HepG2 (cell line): ENCODE measurements around the gene PACS1. TPM values are rescaled to one million over a fixed set of nuclear protein-coding genes. Genes with fewer than 3 reads are reported as not detected.

Experiments
- ATAC-seq: fragments of 200-7000 bp; cut with Tn5 transposase; 3 replicates; pipeline ENCODE4 v1.9.1; 2020; ENCODE audit warnings: mild to moderate bottlenecking, moderate library complexity
- BruUV-seq: library from RNA; stranded (reverse); fragments of 400-500 nt; replicated peaks from 2 replicates; lab custom pipeline; 2021; lab: Mats Ljungman, UMichigan
- CTCF ChIA-PET: fragments of 300-600 bp; formaldehyde crosslinking; extraction: SDS; loops from one replicate; lab custom pipeline; 2021; ENCODE audit warnings: low total read pairs, inconsistent platforms, low intra/inter-chr PET ratio; lab: Yijun Ruan, JAX
- POLR2A ChIA-PET: fragments of 350-600 bp; sonication (Branson Sonifier 250); formaldehyde crosslinking; loops from one replicate; lab custom pipeline; 2020; ENCODE audit warnings: antibody characterized with exemption, inconsistent platforms; lab: Yijun Ruan, JAX
- DNase-seq: peaks from one replicate; pipeline ENCODE4 v3.0.0-alpha.2; 2015; ENCODE audit warnings: low spot score
- FAIRE-seq: peaks from 3 replicates; lab custom pipeline; 2011; peaks lifted over from hg19 to GRCh38; lab: Jason Lieb, UNC
- H2AFZ ChIP-seq: one replicate; pipeline ENCODE4 v1.6.1; 2011; ENCODE audit warnings: low read length, inconsistent platforms
- H3K27ac ChIP-seq: fragments of 300-600 bp; 3 replicates; pipeline ENCODE4 v1.8.0; 2011; ENCODE audit warnings: mixed run types, mild to moderate bottlenecking, mixed read lengths, low read length, inconsistent platforms; ENCODE audit not compliant: insufficient read depth; ENCODE audit errors: extremely low read length
- H3K27me3 ChIP-seq, 2 experiments: fragments of 200-600 bp in 1 of 2; 2 replicates in 1 of 2; 3 replicates in 1 of 2; pipeline versions ENCODE4 v1.6.0 to v1.8.0; 2011; ENCODE audit warnings: low read length in 2 of 2, mild to moderate bottlenecking in 2 of 2, moderate library complexity in 2 of 2, inconsistent platforms in 1 of 2; ENCODE audit not compliant: insufficient read depth in 2 of 2, control insufficient read depth in 1 of 2
- H3K36me3 ChIP-seq, 2 experiments: fragments of 200-600 bp in 1 of 2; replicated peaks in 1 of 2; 2 replicates in 1 of 2; 3 replicates in 1 of 2; pipeline versions ENCODE4 v1.5.1 to v1.8.0; 2011; ENCODE audit warnings: low read length in 2 of 2, inconsistent platforms in 1 of 2; ENCODE audit not compliant: insufficient read depth in 2 of 2, control insufficient read depth in 1 of 2
- H3K4me1 ChIP-seq: 2 replicates; pipeline ENCODE4 v1.5.1; 2012; ENCODE audit warnings: low read length, inconsistent platforms; ENCODE audit not compliant: insufficient read depth
- H3K4me2 ChIP-seq: 2 replicates; pipeline ENCODE4 v1.6.0; 2011; ENCODE audit warnings: low read depth, low read length, inconsistent platforms
- H3K4me3 ChIP-seq, 3 experiments: fragments of 200-600 bp in 1 of 3; sonication (generic), shearing (Covaris generic) in 1 of 3; replicated peaks in 1 of 3; 2 replicates each; pipeline ENCODE4 v1.5.1; 2011 to 2016; ENCODE audit warnings: low read length in 3 of 3, inconsistent platforms in 2 of 3, low read depth in 2 of 3, mild to moderate bottlenecking in 2 of 3, control low read depth in 1 of 3, mixed read lengths in 1 of 3; ENCODE audit not compliant: insufficient read depth in 1 of 3
- H3K79me2 ChIP-seq: one replicate; pipeline ENCODE4 v1.6.1; 2011; ENCODE audit warnings: low read length, inconsistent platforms; ENCODE audit not compliant: insufficient read depth
- H3K9ac ChIP-seq: 2 replicates; pipeline ENCODE4 v1.6.0; 2011; ENCODE audit warnings: mild to moderate bottlenecking, low read depth, low read length, inconsistent platforms; ENCODE audit not compliant: insufficient read depth
- H3K9me3 ChIP-seq: 2 replicates; pipeline ENCODE4 v1.5.1; 2012; ENCODE audit warnings: mild to moderate bottlenecking, low read length
- H4K20me1 ChIP-seq: 2 replicates; pipeline ENCODE4 v1.6.0; 2011; ENCODE audit warnings: inconsistent platforms, mild to moderate bottlenecking, low read length, moderate library complexity; ENCODE audit not compliant: insufficient read depth
- AGO2 ChIP-seq: fragments of 200-400 bp; formaldehyde crosslinking; optimal IDR thresholded peaks from 2 replicates; pipeline ENCODE3; 2017; ENCODE audit warnings: mild to moderate bottlenecking, low read depth, low read length, moderate library complexity
- ATF2 ChIP-seq: sonication (generic); formaldehyde crosslinking; IDR thresholded peaks from 2 replicates; pipeline ENCODE4 v1.4.0; 2020; ENCODE audit warnings: missing genetic modification reagents
- DBP ChIP-seq: sonication (generic); formaldehyde crosslinking; IDR thresholded peaks from 2 replicates; pipeline ENCODE4 v1.4.0; 2020; ENCODE audit warnings: missing genetic modification reagents; ENCODE audit errors: not compliant biosample characterization
- RARA ChIP-seq: IDR thresholded peaks from 2 replicates; pipeline ENCODE4 v1.6.1; 2016; ENCODE audit warnings: missing genetic modification reagents, missing compliant biosample characterization
- ZBTB34 ChIP-seq: sonication (generic); formaldehyde crosslinking; IDR thresholded peaks from 2 replicates; pipeline ENCODE4 v1.8.0; 2022; ENCODE audit warnings: mild to moderate bottlenecking, missing genetic modification reagents
- ZNF574 ChIP-seq: sonication (generic); formaldehyde crosslinking; IDR thresholded peaks from 2 replicates; pipeline ENCODE4 v1.4.0; 2020; ENCODE audit warnings: missing genetic modification reagents
- ZNF609 ChIP-seq: sonication (generic); formaldehyde crosslinking; IDR thresholded peaks from 2 replicates; pipeline ENCODE4 v1.4.0; 2020; ENCODE audit warnings: mild to moderate bottlenecking, missing genetic modification reagents, borderline replicate concordance
- WGBS: methylation state at CpG from one replicate; pipeline ENCODE4 v1.1.6; 2017; ENCODE audit warnings: low lambda C conversion rate; 5-methylcytosine and 5-hydroxymethylcytosine counted together
- in situ Hi-C: cut with HindIII; loops from 2 replicates; pipeline ENCODE4 v1.10.0; 2017; ENCODE audit warnings: low pct_unique_long_range_greater_than_20kb; ENCODE audit not compliant: extremely low pct_ligation_motif_present
- intact Hi-C: fragments of 100-400 bp; cut with micrococcal nuclease; formaldehyde crosslinking; loops from one replicate; pipeline ENCODE4 v1.10.0; 2022; ENCODE audit not compliant: unreplicated experiment
- polyA plus RNA-seq, 8 experiments: library from polyadenylated mRNA; depleted of rRNA in 3 of 8; stranded (reverse) in 7 of 8; unstranded in 1 of 8; fragments of >200 nt; fragmentation: Illumina TruSeq in 4 of 8; extraction: Trizol in 4 of 8; gene quantifications; 2 replicates each; pipeline versions ENCODE4 v1.2.1 to v1.2.3, GENCODE V29; 2011 to 2016; ENCODE audit warnings: low read depth in 4 of 8, missing spikeins in 1 of 8, mixed read lengths in 1 of 8; ENCODE audit not compliant: insufficient read depth in 1 of 8
- total RNA-seq, 5 experiments: library from RNA; depleted of rRNA; stranded (reverse); fragments of >200 nt; fragmentation: Illumina TruSeq; extraction: Trizol; gene quantifications; 2 replicates each; pipeline ENCODE4 v1.2.3, GENCODE V29; 2016; ENCODE audit warnings: low read depth in 1 of 5

Gene PACS1
- total and polyA plus RNA-seq, 2 of the 13 experiments (the other 11 are each of a cell fraction or from before 2014, with no cell fraction given) = 7.6 to 8.6 TPM

GRCh38 chr11:66055021-66055420, 15.1 kb upstream of the PACS1 start (continued):
- TF ChIP-seq ZBTB34 (CRISPR knock-in tag) = no peak
- no peak for TF ChIP-seq AGO2
- no peak for TF ChIP-seq ZNF609 (CRISPR knock-in tag)

GRCh38 chr11:66056501-66056900, 13.6 kb upstream of the PACS1 start:
- Histone ChIP-seq H3K4me2 (no peak overlapping the region), H3K27me3 (no peaks in the 10 kb centered on the region; a peak in 1 of 5 replicates), H3K9me3 (no peaks in the 10 kb centered on the region), H3K27ac (no peak overlapping the region), H3K9ac (no peak overlapping the region), H4K20me1 (no peaks in the 10 kb centered on the region), H3K4me1 (peaks cover 30% of the 10 kb centered on the region), H2AFZ (no peak overlapping the region), H3K79me2 (peaks cover 24% of the 10 kb centered on the region), H3K4me3 (no peak overlapping the region), H3K36me3 (peaks cover 34 to 65% of the 10 kb centered on the region in 2 experiments)
- FAIRE-seq (no peak), DNase-seq (no peak), ATAC-seq (no peak)
- in situ Hi-C loops (no loop called here), intact Hi-C loops (no loop called here)
- ChIA-PET CTCF (no interaction called here), POLR2A (interaction anchor here (1.3 kb wide), 1 partner anchor 14 kb away, joined by 3 read pairs; the partner anchor contains the start of gene PACS1)
- no TSS peak for BruUV-seq
- 100% methylated on average over 7 of the region's 7 CpGs for WGBS
- TF ChIP-seq RARA (CRISPR knock-in tag) = no peak
- TF ChIP-seq DBP (CRISPR knock-in tag) = no peak
- TF ChIP-seq AGO2 = no peak
- no peak for TF ChIP-seq ATF2
- no peak for TF ChIP-seq ZNF574 (CRISPR knock-in tag)
